GM12801 (cell line): ENCODE results near the gene ABHD17A.

Experiments used
- CTCF ChIP-seq: IDR thresholded peaks from one replicate; pipeline ENCODE4 v1.5.1; 2011; ENCODE audit warnings: control low read depth; ENCODE audit not compliant: insufficient read length; ENCODE audit errors: extremely low read depth

The ABHD17A gene

GRCh38 chr19:1924320-1924961 is 39.1 kb upstream of the ABHD17A start:
- no peak for TF ChIP-seq CTCF

- no peak for TF ChIP-seq CTCF
Measured at GRCh38 chr19:1923319-1923718, 38.0 kb upstream of the ABHD17A start.

- TF ChIP-seq CTCF: no peak
Measured at GRCh38 chr19:1922803-1923202, 37.5 kb upstream of the ABHD17A start.

DNA sequence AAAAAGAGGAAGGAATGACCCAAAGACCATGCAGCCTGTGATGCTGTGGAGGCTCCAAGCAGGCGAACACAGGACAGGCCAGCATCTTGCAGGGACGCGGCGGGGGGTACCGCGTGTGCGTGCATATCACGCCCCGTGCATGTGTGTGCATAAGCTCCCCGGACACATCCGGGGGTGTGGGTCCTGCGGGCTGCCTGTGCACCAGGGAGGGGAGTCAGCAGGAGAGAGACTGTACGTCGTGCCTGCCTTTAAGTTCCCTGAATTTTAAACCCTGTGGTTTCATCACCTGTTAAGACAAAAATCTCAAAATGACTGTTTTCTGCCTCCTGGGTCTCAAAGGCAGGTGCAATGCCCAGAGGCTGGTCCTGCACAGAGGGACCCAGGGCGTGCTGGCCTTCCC is 36.5 kb upstream of the ABHD17A start:
- TF ChIP-seq CTCF: no peak

DNA sequence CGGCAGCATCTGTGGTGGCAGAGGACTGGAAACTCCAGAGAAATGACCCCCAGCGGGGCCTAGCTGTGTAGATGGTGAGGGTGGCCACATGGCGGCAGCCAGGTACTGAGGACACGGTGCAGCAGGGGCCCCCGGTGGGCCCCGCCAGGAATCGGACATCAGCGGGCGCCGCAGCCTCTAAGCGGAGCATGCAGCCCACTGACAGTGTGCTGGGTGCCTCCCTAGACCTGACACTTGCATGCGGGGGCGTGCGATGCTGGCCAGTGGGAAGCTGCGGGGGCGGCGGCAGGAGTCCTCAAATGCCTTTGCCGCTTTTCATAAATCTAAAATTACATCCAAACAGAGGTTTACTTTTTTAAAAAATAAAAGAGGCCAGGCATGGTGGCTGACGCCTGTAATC is 36.0 kb upstream of the ABHD17A start:
- TF ChIP-seq CTCF: no peak

GRCh38 chr19:1920644-1921043 is 35.3 kb upstream of the ABHD17A start:
- TF ChIP-seq CTCF: no peak

DNA sequence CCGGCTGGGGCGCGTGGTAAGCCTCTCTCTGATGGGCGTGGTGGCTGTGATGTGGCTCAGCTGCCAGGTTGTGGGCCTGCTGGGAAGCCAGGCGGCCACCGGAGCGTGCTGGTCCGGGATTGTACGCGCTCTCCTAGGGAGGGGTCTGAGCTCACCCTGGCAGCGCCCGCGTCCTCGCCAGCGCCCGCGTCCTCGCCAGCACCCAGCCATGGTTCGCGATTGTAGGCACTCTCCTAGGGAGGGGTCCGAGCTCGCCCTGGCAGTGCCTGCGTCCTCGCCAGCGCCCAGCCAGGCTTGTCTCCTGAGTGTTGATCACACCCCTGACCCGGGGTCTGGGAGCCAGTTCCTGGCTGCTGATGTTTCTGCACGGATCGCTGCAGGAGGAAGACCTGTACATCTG is 33.7 kb upstream of the ABHD17A start:
- TF ChIP-seq CTCF: no peak
